NCI-H748 (cell line): ENCODE results near the gene PAX5.
A peak's percentile ranks its signal among the peaks of the same experiment; 100 is the strongest.

ENCODE experiments used
- DNase-seq: peaks from one replicate; lab custom pipeline; 2025; ENCODE audit not compliant: unreplicated experiment; lab: John Stamatoyannopoulos, UW

PAX5 gene

DNA sequence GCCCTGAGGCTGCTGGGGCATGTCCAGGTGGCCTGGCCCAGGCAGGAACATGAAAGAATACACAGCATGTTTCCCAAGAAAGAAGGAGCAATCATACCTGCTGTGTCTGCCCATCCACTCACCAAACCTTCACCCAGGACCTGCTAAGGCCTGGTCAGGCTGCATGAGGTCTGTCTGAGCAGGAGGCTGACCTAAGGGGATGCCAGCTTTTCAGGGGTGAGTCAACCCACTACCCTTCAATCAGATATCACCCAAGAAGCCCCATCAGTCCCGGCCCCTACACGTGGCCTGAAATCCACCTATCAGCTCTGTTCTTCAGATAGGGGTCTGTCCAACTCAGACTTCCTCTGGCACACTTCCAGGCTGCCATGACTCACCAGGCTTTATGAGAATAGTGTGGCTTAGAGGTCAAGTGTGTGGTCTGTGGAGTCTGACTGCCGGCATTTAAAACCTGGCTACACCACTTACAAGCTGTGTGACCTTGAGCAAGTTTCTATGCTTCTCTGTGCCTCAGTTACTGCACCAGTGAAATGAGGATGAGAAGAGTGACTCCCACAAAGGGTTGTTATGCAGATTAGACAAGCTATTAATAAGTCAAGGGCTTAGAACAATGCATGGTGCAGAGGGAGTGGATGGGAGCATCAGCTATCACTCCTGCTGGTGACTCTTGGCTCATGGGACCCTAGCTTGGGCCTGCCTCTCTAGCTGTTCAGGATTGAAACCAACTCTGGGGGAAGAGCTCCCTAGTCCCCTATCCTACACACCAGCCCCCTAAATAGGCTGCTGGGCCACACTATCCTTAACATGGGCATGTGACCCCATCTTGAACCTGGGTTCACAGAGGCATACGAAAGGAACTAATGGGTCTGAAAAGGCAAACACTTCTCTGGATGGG, 130.3 kb downstream of the PAX5 start:
- no peak for DNase-seq

DNA sequence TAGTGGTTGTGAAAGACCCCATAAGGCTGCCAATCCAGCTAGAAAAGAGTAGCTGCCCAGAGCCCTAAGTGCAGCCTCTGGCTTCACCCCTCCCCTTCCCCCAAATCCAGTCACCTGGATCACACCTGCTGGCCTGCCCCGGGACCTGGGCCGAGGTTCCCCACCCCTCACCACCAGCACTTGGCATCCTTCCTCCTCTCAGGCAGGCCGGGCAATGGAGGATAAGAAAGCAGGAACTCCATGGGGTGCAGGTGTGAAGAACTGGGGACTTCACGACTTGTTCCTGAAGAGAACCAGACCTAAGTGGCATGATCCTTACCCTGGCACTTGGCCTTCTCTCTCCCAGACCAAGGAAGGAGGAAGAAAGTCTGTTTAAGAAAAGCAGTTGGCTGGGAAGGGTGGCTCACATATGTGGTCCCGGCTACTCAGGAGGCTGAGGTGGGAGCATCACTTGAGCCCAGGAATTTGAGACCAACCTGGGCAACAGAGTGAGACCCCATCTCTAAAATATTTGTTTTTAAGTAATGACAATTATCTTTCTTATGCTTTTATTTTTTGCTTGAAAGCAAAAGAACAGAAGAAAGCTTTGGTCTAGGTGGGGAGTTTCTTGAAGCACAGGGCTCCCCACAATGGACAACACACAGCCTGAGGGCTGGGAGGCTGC, 131.1 kb downstream of the PAX5 start:
- DNase-seq: no peak

DNA sequence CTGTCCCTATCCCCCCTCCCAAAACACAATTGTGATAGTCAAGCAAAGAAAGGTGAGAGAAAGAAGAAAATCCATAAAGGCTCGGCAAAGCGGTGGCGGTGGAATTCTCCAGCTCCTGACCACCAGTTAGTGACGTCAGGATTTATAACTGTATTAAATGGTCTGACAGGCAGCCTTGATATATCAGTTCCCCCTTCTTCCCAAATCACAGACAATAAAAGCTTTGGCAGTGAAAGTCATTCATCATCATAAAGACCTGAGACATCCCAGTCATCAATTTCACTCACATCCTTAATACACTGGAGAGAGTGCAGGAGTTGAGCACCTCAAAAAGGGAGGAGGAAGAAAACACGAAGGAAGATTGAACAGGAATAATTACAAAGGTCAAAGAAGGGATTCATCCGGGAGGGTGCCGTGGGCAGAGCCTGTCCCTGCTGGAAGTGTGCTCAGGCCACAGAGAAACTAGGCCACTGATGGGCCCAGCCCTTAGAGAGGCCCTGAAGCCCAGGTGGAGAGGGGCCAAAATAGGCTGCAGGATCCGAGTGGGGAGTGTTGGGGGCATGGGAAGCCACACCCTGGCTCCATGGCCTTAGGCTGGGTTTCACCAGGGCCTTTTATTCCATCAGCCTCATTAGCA, 131.9 kb downstream of the PAX5 start:
- no peak for DNase-seq

DNA sequence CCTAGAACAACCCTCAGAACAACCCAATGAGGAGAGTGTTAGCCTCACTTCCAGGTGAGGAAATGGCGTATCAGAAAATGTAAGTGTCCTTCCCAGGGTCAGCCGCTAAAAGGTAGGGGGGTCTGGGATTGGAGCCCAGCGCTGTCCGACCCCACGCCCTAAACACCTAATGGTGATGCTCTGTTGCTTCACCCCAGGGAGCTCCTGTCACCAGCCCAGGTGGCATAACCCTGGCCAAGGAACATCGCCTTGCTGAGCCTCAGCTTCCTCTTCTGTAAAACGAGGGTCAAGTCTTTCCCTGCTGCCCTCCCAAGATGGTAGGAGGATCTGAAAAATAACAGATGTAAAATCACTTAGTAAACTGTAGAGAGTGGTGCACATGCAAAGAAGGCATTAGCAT, 132.5 kb downstream of the PAX5 start:
- DNase-seq: no peak

DNA sequence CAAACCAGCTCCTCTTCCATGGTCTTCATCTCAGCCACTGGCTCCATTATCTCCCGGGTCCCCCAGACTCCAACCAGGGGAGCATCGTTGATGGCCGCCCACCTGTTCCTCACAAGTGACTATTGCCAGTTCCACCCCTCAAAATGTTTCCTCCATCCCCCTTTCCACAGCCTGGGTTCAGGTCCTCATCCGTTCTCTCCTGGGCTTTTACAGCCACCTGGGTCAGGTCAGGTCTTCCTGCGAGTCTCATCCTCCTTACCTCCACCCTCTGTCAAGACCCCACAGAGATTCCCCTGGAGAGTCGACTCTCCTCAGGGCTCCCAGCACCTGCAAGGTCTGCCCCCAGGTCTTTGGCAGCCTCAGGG, 133.2 kb downstream of the PAX5 start:
- no peak for DNase-seq

DNA sequence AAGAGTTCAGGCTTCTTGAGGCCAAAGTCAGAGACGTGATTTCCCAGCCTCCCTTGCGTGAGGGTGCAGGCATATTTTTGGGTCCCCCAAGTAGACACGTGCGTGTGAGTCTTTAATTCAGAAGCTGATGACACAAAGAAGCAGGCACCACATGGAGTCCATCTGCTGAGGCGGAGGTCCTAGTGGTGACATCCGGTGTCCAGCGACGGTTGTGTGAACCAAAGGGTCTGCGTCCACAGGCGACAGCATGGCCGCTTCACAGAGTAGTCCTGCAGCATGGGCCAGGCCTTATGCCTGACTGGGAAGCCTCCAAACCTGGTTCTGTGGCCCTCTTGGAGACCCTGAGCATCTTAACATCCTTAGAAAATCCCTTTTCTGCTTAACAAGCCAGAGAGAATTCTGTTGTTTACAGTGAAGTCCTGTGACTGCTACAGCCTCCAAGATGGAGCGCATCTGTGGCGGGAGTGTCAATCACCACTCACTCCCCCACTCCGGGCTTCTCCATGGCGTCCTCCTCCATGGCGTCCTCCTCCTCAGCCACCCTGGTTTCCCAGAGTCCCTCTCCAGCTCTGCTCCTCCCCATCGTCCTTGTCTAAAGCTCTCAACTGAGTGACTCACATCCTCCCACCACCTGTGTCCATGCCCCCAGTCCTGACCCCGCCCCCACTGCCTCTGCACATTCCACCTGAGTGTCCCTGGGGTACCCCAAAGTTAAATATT, 133.8 kb downstream of the PAX5 start:
- no peak for DNase-seq

DNA sequence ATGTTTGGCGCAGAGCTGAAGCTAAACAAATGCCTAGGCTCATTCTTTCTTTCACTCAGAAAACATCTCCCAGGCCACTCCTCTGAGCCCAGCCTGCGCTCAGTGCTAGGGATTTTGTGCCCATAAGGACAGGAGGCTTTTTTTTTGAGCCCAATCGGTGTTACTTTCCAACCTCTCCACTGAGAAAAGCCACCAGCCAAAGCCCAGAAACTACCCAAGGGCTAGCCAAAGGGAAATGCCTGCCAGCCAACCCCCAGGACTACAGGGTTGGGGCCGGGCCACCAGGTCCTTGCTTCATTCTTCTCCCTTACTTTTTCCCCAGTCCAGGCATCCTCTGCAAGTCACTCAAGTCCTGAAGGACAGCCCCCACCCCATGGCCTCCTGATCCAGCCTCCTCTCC, 134.7 kb downstream of the PAX5 start:
- no peak for DNase-seq

DNA sequence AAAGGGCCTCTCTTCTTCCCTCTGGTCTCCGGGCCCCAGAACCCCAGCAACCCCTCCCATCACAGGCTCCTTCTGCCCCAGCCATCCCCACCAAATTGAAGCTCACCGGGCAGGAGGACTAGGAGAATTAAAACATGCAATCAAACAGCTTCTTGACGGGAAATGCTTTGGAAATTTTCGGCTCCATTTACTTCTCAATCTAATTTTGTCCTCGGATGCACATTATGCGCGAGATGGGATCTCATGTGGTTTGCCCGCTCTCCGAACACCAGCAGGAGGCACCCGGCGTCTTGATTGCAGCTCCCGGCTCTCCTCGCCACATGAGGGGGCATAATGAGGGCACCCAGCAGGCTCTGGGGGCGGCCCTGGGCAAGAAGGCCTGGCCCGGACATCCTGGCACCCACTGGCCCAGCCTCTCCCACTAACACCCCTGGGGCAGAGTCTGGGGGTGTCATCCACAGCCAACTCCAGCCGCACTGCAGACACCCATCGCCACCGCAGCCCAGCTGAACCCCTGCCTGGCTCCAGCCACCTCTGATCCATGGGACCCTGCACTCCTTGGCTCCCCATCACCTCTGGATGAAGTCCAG, 135.5 kb downstream of the PAX5 start:
- DNase-seq: no peak

DNA sequence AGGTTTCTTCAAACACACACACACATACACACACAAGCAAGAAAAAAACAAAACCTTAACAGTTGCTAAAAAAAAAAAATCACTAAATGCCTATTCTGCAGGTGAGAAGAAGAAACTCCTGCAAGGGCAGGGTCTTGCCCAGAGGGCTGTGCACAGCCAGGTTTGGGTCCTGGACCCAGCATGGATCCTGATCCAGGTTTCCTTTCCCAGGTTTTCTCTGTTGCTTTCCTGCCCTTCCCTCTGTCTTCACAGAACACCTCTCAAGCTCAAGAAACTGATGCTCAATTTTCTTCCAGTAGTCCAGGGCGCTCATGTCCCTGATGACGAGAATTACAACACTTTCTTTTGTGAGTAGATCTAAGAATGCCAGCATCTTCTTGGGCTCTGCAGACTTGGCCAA, 136.6 kb downstream of the PAX5 start:
- DNase-seq: no peak

DNA sequence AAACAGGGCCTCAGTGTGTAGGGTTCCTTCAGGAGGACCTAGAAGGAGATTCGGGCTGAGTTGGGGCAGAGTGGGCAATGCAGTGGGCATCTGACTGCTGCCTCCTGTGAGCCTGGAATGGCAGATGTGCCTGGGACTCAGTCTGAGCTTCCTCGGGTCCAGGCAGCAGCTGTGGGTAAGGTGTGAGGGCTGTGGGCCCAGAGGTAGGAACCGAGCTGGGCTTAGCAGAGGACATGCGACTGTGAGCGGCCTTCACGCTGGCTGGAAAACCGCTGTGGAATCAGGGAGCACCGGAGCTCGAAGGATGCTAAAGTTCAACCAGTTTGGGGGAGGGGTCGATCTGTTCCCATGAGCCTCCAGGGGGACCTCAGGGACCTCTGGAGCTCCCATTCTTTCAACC, 137.0 kb downstream of the PAX5 start:
- no peak for DNase-seq

DNA sequence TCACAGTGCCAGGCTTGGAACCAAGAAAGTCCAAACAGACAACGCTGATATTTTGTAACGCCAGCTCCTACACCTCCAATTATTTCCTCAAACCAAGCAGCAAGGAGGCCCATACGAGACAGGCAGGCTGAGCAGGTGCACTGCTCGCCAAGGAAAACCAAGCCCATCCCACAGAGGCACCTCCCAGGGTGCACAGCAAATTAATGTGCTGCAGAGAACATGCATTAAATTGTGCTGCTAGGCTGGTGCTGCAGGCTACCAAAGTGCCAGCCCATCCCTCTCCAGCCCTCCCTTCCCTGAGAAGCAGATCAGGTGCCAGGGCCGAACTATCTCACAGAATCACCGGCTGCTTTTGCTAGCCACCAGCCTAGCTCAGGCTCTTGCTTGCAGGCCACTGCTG, 137.8 kb downstream of the PAX5 start:
- no peak for DNase-seq

DNA sequence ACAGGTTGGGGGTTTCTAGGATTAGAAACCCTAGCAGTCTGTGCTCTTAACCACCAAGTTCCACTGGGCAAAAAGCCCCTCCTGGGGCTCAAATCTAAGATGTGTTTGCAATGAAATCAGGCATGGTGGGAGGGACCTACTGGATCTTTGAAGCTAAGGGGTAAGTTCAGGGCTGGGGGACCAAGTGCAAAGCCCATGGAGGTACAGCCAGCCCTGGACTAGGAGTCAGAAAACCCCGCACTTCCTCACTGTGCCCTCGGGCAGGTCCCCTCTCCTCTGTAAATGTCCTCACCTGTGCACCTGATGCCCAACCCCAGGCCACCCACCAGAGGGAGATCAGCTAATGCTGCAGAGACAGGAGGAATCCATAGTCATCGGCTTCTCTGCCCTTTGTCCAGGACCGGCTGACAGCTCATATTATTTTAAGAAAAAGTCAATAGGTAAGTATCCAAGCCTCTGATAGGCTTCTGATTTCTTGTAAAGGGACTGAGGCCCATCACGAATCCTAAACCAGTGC, 138.3 kb downstream of the PAX5 start:
- no peak for DNase-seq

DNA sequence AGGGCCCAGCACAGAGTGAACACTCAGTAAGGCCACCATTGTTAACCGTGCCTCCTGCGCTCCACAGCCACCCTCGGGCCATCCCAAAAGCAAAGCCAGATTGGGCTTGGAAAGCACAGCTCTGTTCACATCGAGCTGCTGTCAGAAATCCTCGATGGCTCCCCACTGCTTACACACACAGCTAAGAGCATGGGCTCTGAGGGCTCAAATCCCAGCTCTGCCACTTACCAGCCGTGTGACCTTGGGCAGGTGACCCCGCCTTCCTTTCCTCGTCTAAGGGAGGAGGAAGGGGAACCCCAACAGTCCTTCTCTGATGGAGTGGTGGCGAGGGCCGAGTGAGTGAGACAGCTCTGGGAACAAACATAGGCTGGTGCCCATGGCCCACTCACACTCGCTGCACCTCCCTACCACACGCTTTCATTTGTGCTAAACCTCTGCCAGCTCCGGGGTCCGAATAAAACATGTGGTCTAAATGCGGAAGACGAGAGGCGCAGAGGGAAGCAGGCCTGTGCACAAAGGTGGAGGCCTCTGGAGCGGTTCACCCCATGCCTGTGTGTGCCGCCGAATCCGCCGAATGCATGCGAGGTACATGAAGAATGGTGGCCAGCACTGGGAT, 139.3 kb downstream of the PAX5 start:
- DNase-seq: no peak

DNA sequence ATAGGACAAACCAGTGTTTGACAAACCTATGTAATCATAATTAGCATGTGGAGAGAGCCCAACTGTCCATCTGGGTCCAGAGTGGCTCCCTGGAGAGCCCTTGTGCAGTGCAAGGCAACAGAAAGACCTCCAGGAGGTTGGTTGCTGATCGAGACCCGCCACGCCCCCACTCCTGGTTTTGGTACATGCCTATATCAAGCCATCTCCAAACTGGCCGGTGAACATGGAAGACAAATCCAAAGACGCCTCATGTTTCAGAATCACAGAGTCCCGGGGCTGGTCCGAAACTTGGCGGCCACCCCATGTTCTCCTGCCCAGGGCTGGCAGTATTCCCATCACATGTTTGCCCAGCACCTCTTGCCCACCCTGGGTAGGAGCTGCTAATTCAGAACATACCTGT, 140.2 kb downstream of the PAX5 start:
- no peak for DNase-seq

DNA sequence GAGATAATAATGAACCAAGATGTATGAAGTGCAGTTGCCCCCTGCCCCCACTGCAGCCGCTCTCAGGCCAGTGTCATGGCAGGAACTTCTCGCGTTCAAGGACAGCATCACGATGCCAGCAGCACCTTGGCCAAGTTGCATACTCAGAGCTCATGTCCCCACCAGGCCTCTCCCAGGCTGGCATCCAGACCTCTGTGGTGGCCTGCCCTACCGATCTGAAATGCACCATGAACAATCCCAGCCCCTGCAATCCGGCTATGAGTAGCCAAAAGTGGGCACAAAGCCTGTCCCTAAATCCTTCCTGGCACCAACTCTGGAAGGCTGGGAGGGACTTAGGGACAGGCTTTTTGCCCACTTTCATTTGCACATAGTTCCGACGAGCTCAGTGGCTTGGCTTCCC, 140.9 kb downstream of the PAX5 start:
- DNase-seq: no peak

DNA sequence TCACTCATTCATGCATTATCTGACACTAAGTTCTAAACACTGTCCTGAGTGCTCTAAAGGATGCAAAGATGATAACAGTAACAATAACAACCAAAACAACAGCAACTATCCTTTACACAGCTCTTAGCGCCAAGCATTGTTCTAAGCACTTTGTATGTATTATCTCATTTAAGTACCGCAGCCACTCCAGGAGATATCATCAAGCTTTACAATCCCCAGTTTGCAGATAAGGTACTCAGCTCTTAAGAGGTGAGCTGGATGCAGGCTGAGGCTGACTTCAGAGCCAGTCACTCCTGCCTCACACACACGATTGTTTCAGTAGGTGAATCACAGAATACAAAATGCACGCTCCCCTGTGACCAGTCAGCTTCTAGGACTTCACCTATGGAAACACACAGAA, 141.8 kb downstream of the PAX5 start:
- DNase-seq: no peak

DNA sequence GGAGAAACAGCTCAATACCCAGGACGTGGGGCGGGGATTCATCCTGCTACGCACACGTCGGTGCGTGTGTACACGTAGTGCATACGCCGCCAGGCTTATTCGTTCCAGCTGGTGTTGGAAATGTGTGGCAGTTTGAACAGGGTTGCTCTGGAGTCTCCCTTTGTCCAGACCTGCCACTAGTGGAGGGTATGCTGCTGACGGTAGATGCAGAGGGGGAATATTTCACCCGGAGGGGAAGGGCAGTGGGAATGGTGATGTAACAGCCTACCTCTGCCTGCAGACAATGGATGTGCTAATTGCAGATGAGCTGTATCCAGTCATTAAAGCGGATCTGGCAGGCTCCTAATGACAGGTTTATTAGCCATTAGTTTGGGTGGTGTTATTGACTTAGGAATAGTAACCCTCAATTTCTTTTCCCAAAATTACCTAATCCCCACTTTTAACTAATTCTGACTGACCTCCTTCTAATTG, 142.7 kb downstream of the PAX5 start:
- DNase-seq: peak; percentile 95

DNA sequence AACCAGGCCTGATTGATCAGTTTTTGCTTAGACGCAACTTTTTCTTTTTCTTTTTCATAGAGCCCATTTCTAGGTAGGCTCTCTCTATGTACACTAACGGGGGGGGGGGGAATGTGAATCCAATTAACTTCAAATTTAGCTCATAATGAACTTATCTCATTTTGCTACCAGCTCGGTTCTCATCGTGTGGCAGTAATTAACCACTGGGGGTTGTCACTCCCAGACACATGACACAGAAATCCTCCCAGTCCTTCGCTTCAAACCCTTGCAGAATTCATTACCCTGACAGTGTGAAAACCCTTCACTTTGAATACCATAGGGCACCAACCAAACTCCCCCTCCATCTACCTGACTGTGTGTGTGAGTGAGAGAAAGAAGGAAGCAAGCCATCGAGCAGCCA, 144.2 kb downstream of the PAX5 start:
- DNase-seq: no peak

DNA sequence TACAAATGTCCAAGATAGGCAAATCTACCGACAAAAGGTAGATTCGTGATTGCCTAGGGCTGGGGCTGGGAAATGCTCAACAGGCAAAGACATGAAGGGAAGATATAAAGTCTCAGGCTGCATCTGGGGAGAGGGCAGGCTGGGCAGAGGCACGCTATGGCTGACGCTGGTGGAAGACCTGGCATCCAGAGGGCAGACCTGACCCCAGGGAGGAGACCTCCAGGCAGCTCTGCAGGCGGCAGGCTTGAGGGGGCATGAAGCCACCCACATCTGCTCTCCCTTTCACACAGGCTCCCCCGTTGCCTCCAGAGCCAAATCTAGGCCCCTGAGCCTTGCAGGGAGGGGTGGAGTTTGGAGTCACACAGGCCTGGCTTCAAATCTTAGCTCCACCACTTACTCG, 145.5 kb downstream of the PAX5 start:
- no peak for DNase-seq

DNA sequence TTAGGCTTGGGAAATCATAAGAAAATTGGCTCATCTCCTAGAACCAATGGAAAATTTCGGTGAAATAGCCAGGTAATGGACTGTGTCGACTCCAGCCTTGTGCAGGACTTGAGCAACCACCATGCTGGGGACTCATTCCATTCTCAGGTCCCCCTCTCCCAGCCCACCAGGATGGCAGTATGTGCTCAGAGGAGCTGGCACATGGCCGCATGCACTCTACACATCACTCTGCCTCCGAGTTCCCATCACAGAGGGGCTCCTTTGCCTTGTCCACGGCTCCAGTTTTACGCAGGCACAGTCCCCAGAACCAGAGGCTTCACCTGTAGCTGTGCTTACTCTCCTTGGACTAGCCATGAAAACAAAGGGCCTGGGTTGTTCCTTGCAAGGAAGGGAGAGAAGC, 149.3 kb downstream of the PAX5 start:
- DNase-seq: no peak
